SK-N-SH (cell line): ENCODE data around the gene TPP1. TPM values are rescaled to one million over a fixed set of nuclear protein-coding genes. Genes with fewer than 3 reads are reported as not detected.

Experiments used
- CTCF ChIA-PET: fragments of 300-600, 350-600 bp; formaldehyde crosslinking; extraction: SDS; loops from one replicate; lab custom pipeline; 2021; lab: Yijun Ruan, JAX
- POLR2A ChIA-PET: fragments of 350-600 bp; sonication (Branson Sonifier 250); formaldehyde crosslinking; extraction: SDS; loops from one replicate; lab custom pipeline; 2020; ENCODE audit warnings: antibody characterized with exemption, inconsistent platforms; lab: Yijun Ruan, JAX
- DNase-seq: peaks from one replicate; pipeline ENCODE4 v3.0.0; 2012
- H2AFZ ChIP-seq: fragments of 200-600 bp; sonication (generic); 2 replicates; pipeline ENCODE4 v1.8.1; 2016; ENCODE audit warnings: antibody characterized with exemption, mild to moderate bottlenecking, low read depth
- H3F3A ChIP-seq: fragments of 200-600 bp; sonication (generic); replicated peaks from 2 replicates; pipeline ENCODE3; 2016; ENCODE audit warnings: antibody characterized with exemption, mild to moderate bottlenecking; ENCODE audit not compliant: insufficient read depth
- H3K27ac ChIP-seq, 2 experiments: fragments of 200-500 bp in 1 of 2; fragments of 200-600 bp in 1 of 2; sonication (Bioruptor generic) in 1 of 2; sonication (generic), shearing (Covaris generic) in 1 of 2; 2 replicates each; pipeline versions ENCODE4 v1.5.1 to v1.6.1; 2014 to 2016; ENCODE audit warnings: low read depth in 2 of 2, inconsistent platforms in 1 of 2, low read length in 1 of 2, mild to moderate bottlenecking in 1 of 2, mixed read lengths in 1 of 2
- H3K27me3 ChIP-seq: fragments of 200-600 bp; sonication (generic), shearing (Covaris generic); 2 replicates; pipeline ENCODE4 v1.6.1; 2016; ENCODE audit warnings: mixed run types; ENCODE audit not compliant: insufficient read depth
- H3K36me3 ChIP-seq, 2 experiments: fragments of 200-500 bp in 1 of 2; fragments of 200-600 bp in 1 of 2; sonication (Bioruptor generic) in 1 of 2; sonication (generic) in 1 of 2; replicated peaks in 1 of 2; 2 replicates each; pipeline versions ENCODE3 to v1.5.1; 2014 to 2016; ENCODE audit warnings: low read length in 1 of 2, mild to moderate bottlenecking in 1 of 2; ENCODE audit not compliant: insufficient read depth in 2 of 2, control insufficient read depth in 1 of 2
- H3K4me1 ChIP-seq, 2 experiments: fragments of 200-500 bp in 1 of 2; fragments of 200-600 bp in 1 of 2; sonication (Bioruptor generic) in 1 of 2; sonication (generic), shearing (Covaris generic) in 1 of 2; 2 replicates each; pipeline versions ENCODE4 v1.5.1 to v1.6.1; 2014 to 2016; ENCODE audit warnings: low read depth in 1 of 2, low read length in 1 of 2, mixed run types in 1 of 2; ENCODE audit not compliant: insufficient read depth in 2 of 2, control insufficient read depth in 1 of 2
- H3K4me2 ChIP-seq: fragments of 200-600 bp; sonication (generic), shearing (Covaris generic); 2 replicates; pipeline ENCODE4 v1.6.1; 2017; ENCODE audit warnings: mixed run types
- H3K4me3 ChIP-seq, 2 experiments: fragments of 200-500 bp in 1 of 2; fragments of 200-600 bp in 1 of 2; sonication (Bioruptor generic) in 1 of 2; sonication (generic), shearing (Covaris generic) in 1 of 2; 2 replicates each; pipeline versions ENCODE4 v1.5.1 to v1.8.1; 2014 to 2016; ENCODE audit warnings: low read depth in 2 of 2, inconsistent platforms in 1 of 2, low read length in 1 of 2, mild to moderate bottlenecking in 1 of 2, mixed read lengths in 1 of 2, moderate library complexity in 1 of 2
- H3K79me2 ChIP-seq: fragments of 200-600 bp; sonication (generic); 2 replicates; pipeline ENCODE4 v1.8.1; 2017; ENCODE audit warnings: mild to moderate bottlenecking; ENCODE audit not compliant: insufficient read depth
- H3K9ac ChIP-seq: fragments of 200-600 bp; sonication (generic); 2 replicates; pipeline ENCODE4 v1.6.1; 2017; ENCODE audit warnings: mixed run types
- H3K9me2 ChIP-seq: fragments of 200-600 bp; sonication (generic); 2 replicates; pipeline ENCODE4 v1.6.1; 2017; ENCODE audit warnings: mixed run types
- H3K9me3 ChIP-seq: fragments of 200-600 bp; sonication (generic); 2 replicates; pipeline ENCODE4 v1.6.1; 2017; ENCODE audit warnings: mixed run types, mild to moderate bottlenecking, moderate library complexity
- H4K20me1 ChIP-seq: fragments of 200-600 bp; sonication (generic); 2 replicates; pipeline ENCODE4 v1.6.1; 2017; ENCODE audit warnings: mild to moderate bottlenecking, mixed run types; ENCODE audit not compliant: insufficient read depth
- CTCF ChIP-seq: fragments of 200-600 bp; sonication (generic); IDR thresholded peaks from 2 replicates; pipeline ENCODE4 v1.6.1; 2017; ENCODE audit warnings: antibody characterized with exemption, mild to moderate bottlenecking, moderate library complexity
- EZH2phosphoT487 ChIP-seq: fragments of 200-600 bp; sonication (generic); IDR thresholded peaks from 2 replicates; pipeline ENCODE4 v1.6.1; 2017; ENCODE audit warnings: low read depth, mixed run types, mild to moderate bottlenecking, antibody characterized with exemption, moderate library complexity, borderline replicate concordance
- GABPA ChIP-seq: IDR thresholded peaks from 2 replicates; pipeline ENCODE4 v1.4.0; 2012; ENCODE audit warnings: low read depth, mild to moderate bottlenecking
- JUND ChIP-seq: IDR thresholded peaks from 2 replicates; pipeline ENCODE4 v1.4.0; 2012
- MEF2A ChIP-seq: IDR thresholded peaks from 2 replicates; pipeline ENCODE4 v1.4.0; 2012; ENCODE audit warnings: low read depth, borderline replicate concordance
- MXI1 ChIP-seq: IDR thresholded peaks from 2 replicates; pipeline ENCODE4 v1.6.1; 2012; ENCODE audit warnings: mild to moderate bottlenecking, low read depth, low read length, improper control_type of control experiment
- NRF1 ChIP-seq: IDR thresholded peaks from 2 replicates; pipeline ENCODE4 v1.6.1; 2012; ENCODE audit warnings: low read depth, mild to moderate bottlenecking, low read length
- RCOR1 ChIP-seq: fragments of 150-350 bp; IDR thresholded peaks from 2 replicates; pipeline ENCODE4 v1.6.1; 2017; ENCODE audit warnings: antibody characterized with exemption, low read length
- RXRA ChIP-seq: IDR thresholded peaks from 2 replicates; pipeline ENCODE4 v1.4.0; 2012; ENCODE audit warnings: low read depth, mild to moderate bottlenecking, borderline replicate concordance
- SMC3 ChIP-seq: IDR thresholded peaks from 2 replicates; pipeline ENCODE4 v1.6.1; 2012; ENCODE audit warnings: low read depth, low read length, improper control_type of control experiment
- TCF12 ChIP-seq: IDR thresholded peaks from 2 replicates; pipeline ENCODE4 v1.4.0; 2012
- USF2 ChIP-seq: fragments of 150-350 bp; IDR thresholded peaks from 2 replicates; pipeline ENCODE4 v1.6.1; 2017; ENCODE audit warnings: antibody characterized with exemption, low read length, low read depth, borderline replicate concordance
- ZBTB33 ChIP-seq: IDR thresholded peaks from 2 replicates; pipeline ENCODE4 v1.4.0; 2012; ENCODE audit warnings: low read depth, borderline replicate concordance
- WGBS: methylation state at CpG from one replicate; pipeline ENCODE4 v1.1.6; 2017; ENCODE audit warnings: low lambda C conversion rate; 5-methylcytosine and 5-hydroxymethylcytosine counted together
- polyA plus RNA-seq, 3 experiments: library from polyadenylated mRNA; depleted of rRNA; stranded (reverse); fragments of >200 nt; gene quantifications; 2 replicates each; pipeline ENCODE4 v1.2.3, GENCODE V29; 2012

The TPP1 gene
- polyA plus RNA-seq, 1 of the 3 experiments (the other 2 are of a cell fraction), result 105 TPM

GRCh38 chr11:6586434-6587359, 32.5 kb downstream of the TPP1 start:
- no peaks in the 10 kb centered on the region for H4K20me1 ChIP-seq
- no peak overlapping the region for H3K9ac ChIP-seq
- H3K27ac ChIP-seq, result peak overlapping the region in 1 of 2 experiments; percentile 62; a peak in 2 of 4 replicates
- H2AFZ ChIP-seq, result no peak overlapping the region
- H3K4me2 ChIP-seq, result no peak overlapping the region
- peaks cover 2% of the 10 kb centered on the region; the same call in 1 of the 2 replicates for H3K9me2 ChIP-seq
- peaks cover 27% of the 10 kb centered on the region; the same call in 1 of the 2 replicates for H3K9me3 ChIP-seq
- CTCF ChIA-PET, result interaction anchor here (0.8 to 1.5 kb wide), 7 partner anchors 11 to 208 kb away, joined by 3 to 5 read pairs (median 3); partner anchors contain the start of gene ILK
- peak overlapping the region in 1 of 2 experiments; percentile 16; a peak in 1 of 4 replicates for H3K4me3 ChIP-seq
- H3K27me3 ChIP-seq, result no peaks in the 10 kb centered on the region
- no peaks in the 10 kb centered on the region; the same call in 1 of the 2 replicates for H3K79me2 ChIP-seq
- peaks cover 3 to 19% of the 10 kb centered on the region in 2 experiments for H3K36me3 ChIP-seq
- peaks cover 8 to 11% of the 10 kb centered on the region in 2 experiments; a peak in 2 of 4 replicates for H3K4me1 ChIP-seq
- TF ChIP-seq MXI1 (peak; percentile 64; the same call in 1 of the 2 replicates), CTCF (no peak), TCF12 (no peak)
- peaks cover 12% of the 10 kb centered on the region for H3F3A ChIP-seq
- peak; percentile 63 for DNase-seq
- WGBS, result 73% methylated on average over 12 of the region's 25 CpGs
- POLR2A ChIA-PET, result interaction anchor here (0.5 kb wide), 2 partner anchors 14 to 168 kb away, joined by 3 to 4 read pairs; partner anchors contain the start of gene APBB1

GRCh38 chr11:6584528-6584927, 34.7 kb downstream of the TPP1 start:
- H3K36me3 ChIP-seq, result peaks cover 0 to 14% of the 10 kb centered on the region in 2 experiments
- ChIA-PET CTCF (interaction anchor here (1.0 to 1.6 kb wide), 2 partner anchors 14 to 53 kb away, joined by 3 to 7 read pairs; no protein-coding TSS in a partner anchor), POLR2A (no interaction called here)
- peaks cover 27% of the 10 kb centered on the region; the same call in 1 of the 2 replicates for H3K9me3 ChIP-seq
- peaks cover 7% of the 10 kb centered on the region; the same call in 1 of the 2 replicates for H3K79me2 ChIP-seq
- H3K4me1 ChIP-seq, result peaks cover 8 to 11% of the 10 kb centered on the region in 2 experiments; a peak in 2 of 4 replicates
- no peak overlapping the region for H3K4me2 ChIP-seq
- no peak overlapping the region for H2AFZ ChIP-seq
- H3K9me2 ChIP-seq, result peaks cover 2% of the 10 kb centered on the region; the same call in 1 of the 2 replicates
- WGBS, result 82% methylated on average over 4 of the region's 4 CpGs
- peaks cover 7% of the 10 kb centered on the region for H3F3A ChIP-seq
- H4K20me1 ChIP-seq, result no peaks in the 10 kb centered on the region
- no peaks in the 10 kb centered on the region for H3K27me3 ChIP-seq
- no peak for DNase-seq
- no peak overlapping the region for H3K27ac ChIP-seq
- no peak overlapping the region for H3K9ac ChIP-seq
- TF ChIP-seq USF2, result no peak
- TF ChIP-seq GABPA, result no peak
- TF ChIP-seq MXI1, result no peak
- TF ChIP-seq EZH2phosphoT487, result no peak
- TF ChIP-seq JUND, result no peak
- no peak for TF ChIP-seq RXRA
- TF ChIP-seq TCF12, result no peak
- no peak for TF ChIP-seq MEF2A
- no peak for TF ChIP-seq SMC3
- no peak for TF ChIP-seq CTCF
- no peak for TF ChIP-seq RCOR1
- TF ChIP-seq NRF1, result no peak
- TF ChIP-seq ZBTB33, result no peak
- no peak overlapping the region for H3K4me3 ChIP-seq
